Parathyroid adenoma (tissue), 2 donors: ENCODE results near the gene TENM4.
A peak's percentile ranks its signal among the peaks of the same experiment; 100 is the strongest.

Source experiments
- H2AFZ ChIP-seq: fragments of 300-600 bp; sonication (generic); one replicate; pipeline ENCODE4 v1.7.0; 2017; ENCODE audit warnings: antibody characterized with exemption, mild to moderate bottlenecking
- H3K27ac ChIP-seq: fragments of 300-600 bp; sonication (generic); one replicate; pipeline ENCODE4 v1.7.0; 2017
- H3K27me3 ChIP-seq: fragments of 300-600 bp; sonication (generic); one replicate; pipeline ENCODE4 v1.7.0; 2017; ENCODE audit warnings: low read length; ENCODE audit not compliant: control insufficient read depth, insufficient read depth
- H3K36me3 ChIP-seq: fragments of 300-600 bp; sonication (generic); one replicate; pipeline ENCODE4 v1.7.0; 2017; ENCODE audit warnings: low read length; ENCODE audit not compliant: control insufficient read depth, insufficient read depth
- H3K4me1 ChIP-seq: fragments of 300-600 bp; sonication (generic); one replicate; pipeline ENCODE4 v1.7.0; 2017; ENCODE audit warnings: control low read depth
- H3K4me2 ChIP-seq: fragments of 300-600 bp; sonication (generic); one replicate; pipeline ENCODE4 v1.7.0; 2017; ENCODE audit warnings: low read length
- H3K4me3 ChIP-seq: fragments of 300-600 bp; sonication (generic); one replicate; pipeline ENCODE4 v1.7.0; 2017; ENCODE audit warnings: low read depth, low read length
- H3K79me2 ChIP-seq: fragments of 300-600 bp; sonication (generic); one replicate; pipeline ENCODE4 v1.7.0; 2017; ENCODE audit warnings: control low read depth
- H3K9ac ChIP-seq: fragments of 300-600 bp; sonication (generic); one replicate; pipeline ENCODE4 v1.7.0; 2017; ENCODE audit warnings: mild to moderate bottlenecking
- H3K9me3 ChIP-seq: fragments of 300-600 bp; sonication (generic); one replicate; pipeline ENCODE4 v1.7.0; 2017; ENCODE audit warnings: low read length; ENCODE audit not compliant: control insufficient read depth
- CTCF ChIP-seq: fragments of 300-600 bp; sonication (generic); IDR thresholded peaks from one replicate; pipeline ENCODE4 v1.7.0; 2017; ENCODE audit warnings: antibody characterized with exemption, mild to moderate bottlenecking
- donor health status: primary hyperparathyroidism.

The TENM4 gene

GRCh38 chr11:78938971-78939370 is 501.9 kb downstream of the TENM4 start:
- Histone ChIP-seq H3K4me1 (peaks cover 17% of the 10 kb centered on the region), H3K27me3 (no peaks in the 10 kb centered on the region), H2AFZ (peak overlapping the region; percentile 58), H3K27ac (peak overlapping the region; percentile 42), H3K4me2 (no peak overlapping the region), H3K4me3 (no peak overlapping the region), H3K9me3 (no peaks in the 10 kb centered on the region), H3K36me3 (no peaks in the 10 kb centered on the region), H3K79me2 (no peaks in the 10 kb centered on the region), H3K9ac (no peak overlapping the region)
- TF ChIP-seq CTCF: no peak

- no peaks in the 10 kb centered on the region for H3K27me3 ChIP-seq
- H3K4me1 ChIP-seq: peaks cover 17% of the 10 kb centered on the region
- H3K9me3 ChIP-seq: no peaks in the 10 kb centered on the region
- no peaks in the 10 kb centered on the region for H3K79me2 ChIP-seq
- no peak overlapping the region for H3K4me3 ChIP-seq
- H3K4me2 ChIP-seq: no peak overlapping the region
- H3K36me3 ChIP-seq: no peaks in the 10 kb centered on the region
- H3K9ac ChIP-seq: no peak overlapping the region
- no peak overlapping the region for H3K27ac ChIP-seq
- no peak for TF ChIP-seq CTCF
- no peak overlapping the region for H2AFZ ChIP-seq
Observed at GRCh38 chr11:78938036-78938435, 502.8 kb downstream of the TENM4 start.

- Histone ChIP-seq H3K4me2 (no peak overlapping the region), H3K36me3 (no peaks in the 10 kb centered on the region), H3K27ac (no peak overlapping the region), H2AFZ (no peak overlapping the region), H3K4me3 (no peak overlapping the region), H3K9ac (no peak overlapping the region), H3K27me3 (no peaks in the 10 kb centered on the region), H3K4me1 (peaks cover 8% of the 10 kb centered on the region), H3K79me2 (no peaks in the 10 kb centered on the region), H3K9me3 (no peaks in the 10 kb centered on the region)
- no peak for TF ChIP-seq CTCF
Observed at GRCh38 chr11:78935398-78936068, 505.3 kb downstream of the TENM4 start.

- no peaks in the 10 kb centered on the region for H3K79me2 ChIP-seq
- no peak overlapping the region for H3K9ac ChIP-seq
- no peaks in the 10 kb centered on the region for H3K9me3 ChIP-seq
- H3K36me3 ChIP-seq: no peaks in the 10 kb centered on the region
- H3K27ac ChIP-seq: no peak overlapping the region
- TF ChIP-seq CTCF: no peak
- no peaks in the 10 kb centered on the region for H3K4me1 ChIP-seq
- no peak overlapping the region for H2AFZ ChIP-seq
- H3K4me3 ChIP-seq: no peak overlapping the region
- no peak overlapping the region for H3K4me2 ChIP-seq
- no peaks in the 10 kb centered on the region for H3K27me3 ChIP-seq
Observed at GRCh38 chr11:78933350-78933749, 507.5 kb downstream of the TENM4 start.

- H3K4me3 ChIP-seq: no peak overlapping the region
- H3K36me3 ChIP-seq: no peaks in the 10 kb centered on the region
- H3K79me2 ChIP-seq: no peaks in the 10 kb centered on the region
- H3K4me2 ChIP-seq: no peak overlapping the region
- TF ChIP-seq CTCF: no peak
- peaks cover 3% of the 10 kb centered on the region for H3K4me1 ChIP-seq
- no peaks in the 10 kb centered on the region for H3K27me3 ChIP-seq
- H2AFZ ChIP-seq: no peak overlapping the region
- no peak overlapping the region for H3K9ac ChIP-seq
- no peak overlapping the region for H3K27ac ChIP-seq
- H3K9me3 ChIP-seq: no peaks in the 10 kb centered on the region
Observed at GRCh38 chr11:78932757-78933156, 508.1 kb downstream of the TENM4 start.
